H1 (cell line): ENCODE results near the gene ANKS1A. TPM values are rescaled to one million over a fixed set of nuclear protein-coding genes. Genes with fewer than 3 reads are reported as not detected.

Experiments
- BACH1 ChIP-seq: IDR thresholded peaks from 2 replicates; pipeline ENCODE4 v1.6.1; 2012; ENCODE audit warnings: low read length, improper control_type of control experiment
- CHD7 ChIP-seq: fragments of 300-600 bp; sonication (generic); IDR thresholded peaks from 2 replicates; pipeline ENCODE4 v1.7.1; 2012; ENCODE audit warnings: low read length, moderate library complexity, mild to moderate bottlenecking, inconsistent platforms; ENCODE audit not compliant: insufficient replicate concordance
- NANOG ChIP-seq: IDR thresholded peaks from 2 replicates; pipeline ENCODE4 v1.6.1; 2011; ENCODE audit warnings: low read length, low read depth, mild to moderate bottlenecking, inconsistent platforms; ENCODE audit not compliant: insufficient read depth, poor library complexity, severe bottlenecking
- POU5F1 ChIP-seq: IDR thresholded peaks from 2 replicates; pipeline ENCODE4 v1.6.1; 2011; ENCODE audit warnings: low read depth, mild to moderate bottlenecking, low read length, moderate library complexity
- polyA plus RNA-seq, 7 experiments: library from polyadenylated mRNA; depleted of rRNA in 3 of 7; stranded (reverse) in 5 of 7; unstranded in 2 of 7; fragments of >200 nt in 5 of 7; fragments of 200-250 nt in 2 of 7; gene quantifications; 1 replicate in 5 of 7; 2 replicates in 1 of 7; 4 replicates in 1 of 7; pipeline versions ENCODE4 v1.2.1 to v1.2.3, GENCODE V29; 2011 to 2013; ENCODE audit warnings: missing spikeins in 2 of 7, mixed read lengths in 2 of 7
- total RNA-seq: library from RNA; stranded (reverse); fragmentation: NEBNext Ultra II Directional; extraction: Animal tissue kit (Norgen Biotek cat#: 25700); gene quantifications from 2 replicates; pipeline ENCODE4 v1.2.1, GENCODE V29; 2021

Gene ANKS1A
- total and polyA plus RNA-seq, 2 of the 8 experiments (the other 6 are each of a cell fraction or from before 2014, with no cell fraction given) = 9.8 to 30.9 TPM

- TF ChIP-seq POU5F1 (no peak), NANOG (no peak), CHD7 (no peak), BACH1 (no peak)
- TF ChIP-seq, all 59 proteins: peak for 0
Observed at GRCh38 chr6:35037664-35038038, 148.6 kb downstream of the ANKS1A start (continued).
